ENCODE data around the gene FNDC3B.

DNA sequence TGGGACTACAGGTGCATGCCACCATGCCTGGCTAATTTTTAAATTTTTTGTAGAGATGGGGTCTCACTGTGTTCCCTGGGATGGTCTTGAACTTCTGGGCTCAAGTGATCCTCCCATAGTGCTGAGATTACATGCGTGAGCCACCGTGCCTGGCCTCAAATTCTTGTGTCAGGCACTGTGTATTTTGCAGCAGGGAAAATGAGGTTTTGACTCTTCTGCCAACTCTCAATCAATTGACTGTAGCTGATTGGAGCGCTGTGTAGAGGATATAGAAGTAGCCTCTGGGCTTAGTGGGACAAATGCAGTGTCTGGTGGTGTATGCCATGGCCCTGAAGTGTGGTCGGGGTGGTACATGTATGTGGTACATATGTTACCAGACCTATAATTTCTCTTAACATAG lies 152.3 kb downstream of the FNDC3B start:
- TF ChIP-seq, protein P1, sequence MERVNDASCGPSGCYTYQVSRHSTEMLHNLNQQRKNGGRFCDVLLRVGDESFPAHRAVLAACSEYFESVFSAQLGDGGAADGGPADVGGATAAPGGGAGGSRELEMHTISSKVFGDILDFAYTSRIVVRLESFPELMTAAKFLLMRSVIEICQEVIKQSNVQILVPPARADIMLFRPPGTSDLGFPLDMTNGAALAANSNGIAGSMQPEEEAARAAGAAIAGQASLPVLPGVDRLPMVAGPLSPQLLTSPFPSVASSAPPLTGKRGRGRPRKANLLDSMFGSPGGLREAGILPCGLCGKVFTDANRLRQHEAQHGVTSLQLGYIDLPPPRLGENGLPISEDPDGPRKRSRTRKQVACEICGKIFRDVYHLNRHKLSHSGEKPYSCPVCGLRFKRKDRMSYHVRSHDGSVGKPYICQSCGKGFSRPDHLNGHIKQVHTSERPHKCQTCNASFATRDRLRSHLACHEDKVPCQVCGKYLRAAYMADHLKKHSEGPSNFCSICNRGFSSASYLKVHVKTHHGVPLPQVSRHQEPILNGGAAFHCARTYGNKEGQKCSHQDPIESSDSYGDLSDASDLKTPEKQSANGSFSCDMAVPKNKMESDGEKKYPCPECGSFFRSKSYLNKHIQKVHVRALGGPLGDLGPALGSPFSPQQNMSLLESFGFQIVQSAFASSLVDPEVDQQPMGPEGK (tag by site-specific recombination; IDR thresholded peaks at IDR 0.05), result no peak
- TF ChIP-seq, protein P2, sequence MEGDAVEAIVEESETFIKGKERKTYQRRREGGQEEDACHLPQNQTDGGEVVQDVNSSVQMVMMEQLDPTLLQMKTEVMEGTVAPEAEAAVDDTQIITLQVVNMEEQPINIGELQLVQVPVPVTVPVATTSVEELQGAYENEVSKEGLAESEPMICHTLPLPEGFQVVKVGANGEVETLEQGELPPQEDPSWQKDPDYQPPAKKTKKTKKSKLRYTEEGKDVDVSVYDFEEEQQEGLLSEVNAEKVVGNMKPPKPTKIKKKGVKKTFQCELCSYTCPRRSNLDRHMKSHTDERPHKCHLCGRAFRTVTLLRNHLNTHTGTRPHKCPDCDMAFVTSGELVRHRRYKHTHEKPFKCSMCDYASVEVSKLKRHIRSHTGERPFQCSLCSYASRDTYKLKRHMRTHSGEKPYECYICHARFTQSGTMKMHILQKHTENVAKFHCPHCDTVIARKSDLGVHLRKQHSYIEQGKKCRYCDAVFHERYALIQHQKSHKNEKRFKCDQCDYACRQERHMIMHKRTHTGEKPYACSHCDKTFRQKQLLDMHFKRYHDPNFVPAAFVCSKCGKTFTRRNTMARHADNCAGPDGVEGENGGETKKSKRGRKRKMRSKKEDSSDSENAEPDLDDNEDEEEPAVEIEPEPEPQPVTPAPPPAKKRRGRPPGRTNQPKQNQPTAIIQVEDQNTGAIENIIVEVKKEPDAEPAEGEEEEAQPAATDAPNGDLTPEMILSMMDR (tag by site-specific recombination; IDR thresholded peaks at IDR 0.05), result no peak
- TF ChIP-seq, protein P3, sequence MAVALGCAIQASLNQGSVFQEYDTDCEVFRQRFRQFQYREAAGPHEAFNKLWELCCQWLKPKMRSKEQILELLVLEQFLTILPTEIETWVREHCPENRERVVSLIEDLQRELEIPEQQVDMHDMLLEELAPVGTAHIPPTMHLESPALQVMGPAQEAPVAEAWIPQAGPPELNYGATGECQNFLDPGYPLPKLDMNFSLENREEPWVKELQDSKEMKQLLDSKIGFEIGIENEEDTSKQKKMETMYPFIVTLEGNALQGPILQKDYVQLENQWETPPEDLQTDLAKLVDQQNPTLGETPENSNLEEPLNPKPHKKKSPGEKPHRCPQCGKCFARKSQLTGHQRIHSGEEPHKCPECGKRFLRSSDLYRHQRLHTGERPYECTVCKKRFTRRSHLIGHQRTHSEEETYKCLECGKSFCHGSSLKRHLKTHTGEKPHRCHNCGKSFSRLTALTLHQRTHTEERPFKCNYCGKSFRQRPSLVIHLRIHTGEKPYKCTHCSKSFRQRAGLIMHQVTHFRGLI (tag by site-specific recombination; IDR thresholded peaks at IDR 0.05), result no peak
- TF ChIP-seq ZNF558 (tag by site-specific recombination; IDR thresholded peaks at IDR 0.05) (no peak), ZNF121 (tag by site-specific recombination; IDR thresholded peaks at IDR 0.05) (no peak), ZNF626 (tag by site-specific recombination; IDR thresholded peaks at IDR 0.05) (no peak), ZNF677 (tag by site-specific recombination; IDR thresholded peaks at IDR 0.05) (no peak), ZNF114 (tag by site-specific recombination; IDR thresholded peaks at IDR 0.05) (no peak), ZNF777 (tag by site-specific recombination; IDR thresholded peaks at IDR 0.05; ENCODE audit: borderline replicate concordance) (no peak), TCF7L2 (IDR thresholded peaks at IDR 0.05; ENCODE audit: borderline replicate concordance, low read depth, low read length) (no peak), KLF16 (tag by site-specific recombination; IDR thresholded peaks at IDR 0.05) (no peak)
- TF ChIP-seq, protein P4, sequence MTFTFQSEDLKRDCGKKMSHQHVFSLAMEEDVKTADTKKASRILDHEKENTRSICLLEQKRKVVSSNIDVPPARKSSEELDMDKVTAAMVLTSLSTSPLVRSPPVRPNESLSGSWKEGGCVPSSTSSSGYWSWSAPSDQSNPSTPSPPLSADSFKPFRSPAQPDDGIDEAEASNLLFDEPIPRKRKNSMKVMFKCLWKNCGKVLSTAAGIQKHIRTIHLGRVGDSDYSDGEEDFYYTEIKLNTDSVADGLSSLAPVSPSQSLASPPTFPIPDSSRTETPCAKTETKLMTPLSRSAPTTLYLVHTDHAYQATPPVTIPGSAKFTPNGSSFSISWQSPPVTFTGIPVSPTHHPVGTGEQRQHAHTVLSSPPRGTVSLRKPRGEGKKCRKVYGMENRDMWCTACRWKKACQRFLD (tag by site-specific recombination; IDR thresholded peaks at IDR 0.05), result no peak
- TF ChIP-seq, protein P5, sequence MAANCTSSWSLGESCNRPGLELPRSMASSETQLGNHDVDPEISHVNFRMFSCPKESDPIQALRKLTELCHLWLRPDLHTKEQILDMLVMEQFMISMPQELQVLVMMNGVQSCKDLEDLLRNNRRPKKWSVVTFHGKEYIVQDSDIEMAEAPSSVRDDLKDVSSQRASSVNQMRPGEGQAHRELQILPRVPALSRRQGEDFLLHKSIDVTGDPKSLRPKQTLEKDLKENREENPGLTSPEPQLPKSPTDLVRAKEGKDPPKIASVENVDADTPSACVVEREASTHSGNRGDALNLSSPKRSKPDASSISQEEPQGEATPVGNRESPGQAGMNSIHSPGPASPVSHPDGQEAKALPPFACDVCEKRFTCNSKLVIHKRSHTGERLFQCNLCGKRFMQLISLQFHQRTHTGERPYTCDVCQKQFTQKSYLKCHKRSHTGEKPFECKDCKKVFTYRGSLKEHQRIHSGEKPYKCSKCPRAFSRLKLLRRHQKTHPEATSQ (tag by site-specific recombination; IDR thresholded peaks at IDR 0.05), result no peak
